ENCODE data around the gene BRD3OS. TPM values are rescaled to one million over a fixed set of nuclear protein-coding genes. Genes with fewer than 3 reads are reported as not detected.

Gene BRD3OS
- total and polyA plus RNA-seq, 2 of the 13 experiments (the other 11 are each of a cell fraction or from before 2014, with no cell fraction given), result 4.9 to 5.7 TPM

- TF ChIP-seq AKNA (CRISPR knock-in tag; IDR thresholded peaks at IDR 0.05; ENCODE audit: borderline replicate concordance), result no peak
- TF ChIP-seq SETDB1 (CRISPR knock-in tag; IDR thresholded peaks at IDR 0.05; ENCODE audit: borderline replicate concordance), result no peak
- TF ChIP-seq NFYC (CRISPR knock-in tag; IDR thresholded peaks at IDR 0.05), result no peak
- TF ChIP-seq DNMT1 (CRISPR knock-in tag; IDR thresholded peaks at IDR 0.05), result no peak
- TF ChIP-seq ELF3 (CRISPR knock-in tag; IDR thresholded peaks at IDR 0.05), result no peak
- no peak for TF ChIP-seq DNMT3B (CRISPR knock-in tag; conservative IDR thresholded peaks at IDR 0.05)
- 0 out of 2 replicates have a peak, but pooled peaks have one; percentile 12 for TF ChIP-seq DMAP1 (CRISPR knock-in tag; IDR thresholded peaks at IDR 0.05)
- no peak for TF ChIP-seq PAWR (CRISPR knock-in tag; IDR thresholded peaks at IDR 0.05; ENCODE audit: borderline replicate concordance)
- no peak for TF ChIP-seq PCBP2 (optimal IDR thresholded peaks at IDR 0.05; ENCODE audit: low read depth, low read length, poor library complexity, severe bottlenecking)
- TF ChIP-seq RFXAP (CRISPR knock-in tag; IDR thresholded peaks at IDR 0.05; ENCODE audit: borderline replicate concordance), result no peak
- TF ChIP-seq YY1 (IDR thresholded peaks at IDR 0.05; ENCODE audit: insufficient read depth, insufficient replicate concordance, low read depth, low read length), result peak; percentile 55
- no peak for TF ChIP-seq ZNF512 (CRISPR knock-in tag; IDR thresholded peaks at IDR 0.05)
- TF ChIP-seq YEATS2 (CRISPR knock-in tag; IDR thresholded peaks at IDR 0.05; ENCODE audit: borderline replicate concordance), result no peak
- 0 out of 2 replicates have a peak, but pooled peaks have one; percentile 14 for TF ChIP-seq MEIS1 (CRISPR knock-in tag; IDR thresholded peaks at IDR 0.05; ENCODE audit: borderline replicate concordance)
- no peak; the same call in 1 of the 2 replicates for TF ChIP-seq ZFP91 (CRISPR knock-in tag; IDR thresholded peaks at IDR 0.05; ENCODE audit: borderline replicate concordance)
- TF ChIP-seq ZNF282 (IDR thresholded peaks at IDR 0.05; ENCODE audit: partially characterized antibody), result no peak
- TF ChIP-seq SOX5 (CRISPR knock-in tag; IDR thresholded peaks at IDR 0.05; ENCODE audit: borderline replicate concordance), result no peak
- TF ChIP-seq PTBP1 (IDR thresholded peaks at IDR 0.05; ENCODE audit: low read depth, low read length, poor library complexity, severe bottlenecking), result no peak
- TF ChIP-seq ZNF12 (CRISPR knock-in tag; IDR thresholded peaks at IDR 0.05), result no peak
- TF ChIP-seq MED1 (CRISPR knock-in tag; IDR thresholded peaks at IDR 0.05), result no peak
- TF ChIP-seq ZNF839 (CRISPR knock-in tag; IDR thresholded peaks at IDR 0.05; ENCODE audit: borderline replicate concordance), result no peak
Observed at GRCh38 chr9:133979921-133980863, 45.1 kb upstream of the BRD3OS start (continued).
